ENCODE results near the gene PLEKHO2. TPM values are rescaled to one million over a fixed set of nuclear protein-coding genes. Genes with fewer than 3 reads are reported as not detected.

Gene PLEKHO2
- total and polyA plus RNA-seq, 2 experiments from 2014 or later = 9.0 to 29.4 TPM

GRCh38 chr15:64833690-64834089 lies 8.0 kb upstream of the PLEKHO2 start:
- peaks cover 27% of the 10 kb centered on the region for H3K4me1 Mint-ChIP-seq
- no peak for ATAC-seq
- H3K4me1 ChIP-seq (ENCODE audit: insufficient read depth) = peaks cover 11% of the 10 kb centered on the region
- peaks cover 13% of the 10 kb centered on the region for H3K79me2 ChIP-seq (replicated peaks; ENCODE audit: insufficient read depth)
- H3K9me3 Mint-ChIP-seq = no peaks in the 10 kb centered on the region; the same call in 2 of the 3 replicates
- H3K36me3 ChIP-seq (ENCODE audit: insufficient read depth) = 0 out of 2 replicates have a peak, but pooled peaks cover 5% of the 10 kb centered on the region
- H3K4me2 ChIP-seq = no peak overlapping the region
- peaks cover 12% of the 10 kb centered on the region; the same call in 1 of the 2 replicates for H3F3A ChIP-seq (replicated peaks; ENCODE audit: low read depth)
- DNase-seq (ENCODE audit: low spot score) = no peak
- no peak overlapping the region for H3K4me3 Mint-ChIP-seq
- no peak overlapping the region for H3K27ac Mint-ChIP-seq
- H3K27me3 Mint-ChIP-seq (ENCODE audit: insufficient read depth, low read depth, poor library complexity) = peaks cover 11% of the 10 kb centered on the region
- no peaks in the 10 kb centered on the region for H4K20me1 ChIP-seq (replicated peaks; ENCODE audit: insufficient read depth)
- H3K9me2 ChIP-seq (ENCODE audit: insufficient read depth) = no peaks in the 10 kb centered on the region
- TF ChIP-seq, protein P1, sequence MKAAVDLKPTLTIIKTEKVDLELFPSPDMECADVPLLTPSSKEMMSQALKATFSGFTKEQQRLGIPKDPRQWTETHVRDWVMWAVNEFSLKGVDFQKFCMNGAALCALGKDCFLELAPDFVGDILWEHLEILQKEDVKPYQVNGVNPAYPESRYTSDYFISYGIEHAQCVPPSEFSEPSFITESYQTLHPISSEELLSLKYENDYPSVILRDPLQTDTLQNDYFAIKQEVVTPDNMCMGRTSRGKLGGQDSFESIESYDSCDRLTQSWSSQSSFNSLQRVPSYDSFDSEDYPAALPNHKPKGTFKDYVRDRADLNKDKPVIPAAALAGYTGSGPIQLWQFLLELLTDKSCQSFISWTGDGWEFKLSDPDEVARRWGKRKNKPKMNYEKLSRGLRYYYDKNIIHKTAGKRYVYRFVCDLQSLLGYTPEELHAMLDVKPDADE (IDR thresholded peaks at IDR 0.05) = no peak
- TF ChIP-seq JUNB (IDR thresholded peaks at IDR 0.05; ENCODE audit: unreplicated experiment) = no peak
- TF ChIP-seq STAT1 (IDR thresholded peaks at IDR 0.05; ENCODE audit: unreplicated experiment) = no peak
- TF ChIP-seq EZH2phosphoT487 (IDR thresholded peaks at IDR 0.05; ENCODE audit: unreplicated experiment) = no peak
- no peak for TF ChIP-seq ZNF331 (CRISPR knock-in tag; IDR thresholded peaks at IDR 0.05; ENCODE audit: low read depth)
- no peak for TF ChIP-seq EZH2 (IDR thresholded peaks at IDR 0.05; ENCODE audit: low read depth, unreplicated experiment)
- no peak for TF ChIP-seq CTCF (conservative IDR thresholded peaks at IDR 0.05; ENCODE audit: low read depth in 2 of 2)
- no peak for TF ChIP-seq NANOG (IDR thresholded peaks at IDR 0.05; ENCODE audit: borderline replicate concordance)
- TF ChIP-seq POLR2AphosphoS5 (IDR thresholded peaks at IDR 0.05; ENCODE audit: low read depth) = no peak
- no peak for TF ChIP-seq ZNF114 (CRISPR knock-in tag; IDR thresholded peaks at IDR 0.05)
- no peak for TF ChIP-seq CREB1 (CRISPR knock-in tag; IDR thresholded peaks at IDR 0.05; ENCODE audit: low read depth)
- TF ChIP-seq, protein P2, sequence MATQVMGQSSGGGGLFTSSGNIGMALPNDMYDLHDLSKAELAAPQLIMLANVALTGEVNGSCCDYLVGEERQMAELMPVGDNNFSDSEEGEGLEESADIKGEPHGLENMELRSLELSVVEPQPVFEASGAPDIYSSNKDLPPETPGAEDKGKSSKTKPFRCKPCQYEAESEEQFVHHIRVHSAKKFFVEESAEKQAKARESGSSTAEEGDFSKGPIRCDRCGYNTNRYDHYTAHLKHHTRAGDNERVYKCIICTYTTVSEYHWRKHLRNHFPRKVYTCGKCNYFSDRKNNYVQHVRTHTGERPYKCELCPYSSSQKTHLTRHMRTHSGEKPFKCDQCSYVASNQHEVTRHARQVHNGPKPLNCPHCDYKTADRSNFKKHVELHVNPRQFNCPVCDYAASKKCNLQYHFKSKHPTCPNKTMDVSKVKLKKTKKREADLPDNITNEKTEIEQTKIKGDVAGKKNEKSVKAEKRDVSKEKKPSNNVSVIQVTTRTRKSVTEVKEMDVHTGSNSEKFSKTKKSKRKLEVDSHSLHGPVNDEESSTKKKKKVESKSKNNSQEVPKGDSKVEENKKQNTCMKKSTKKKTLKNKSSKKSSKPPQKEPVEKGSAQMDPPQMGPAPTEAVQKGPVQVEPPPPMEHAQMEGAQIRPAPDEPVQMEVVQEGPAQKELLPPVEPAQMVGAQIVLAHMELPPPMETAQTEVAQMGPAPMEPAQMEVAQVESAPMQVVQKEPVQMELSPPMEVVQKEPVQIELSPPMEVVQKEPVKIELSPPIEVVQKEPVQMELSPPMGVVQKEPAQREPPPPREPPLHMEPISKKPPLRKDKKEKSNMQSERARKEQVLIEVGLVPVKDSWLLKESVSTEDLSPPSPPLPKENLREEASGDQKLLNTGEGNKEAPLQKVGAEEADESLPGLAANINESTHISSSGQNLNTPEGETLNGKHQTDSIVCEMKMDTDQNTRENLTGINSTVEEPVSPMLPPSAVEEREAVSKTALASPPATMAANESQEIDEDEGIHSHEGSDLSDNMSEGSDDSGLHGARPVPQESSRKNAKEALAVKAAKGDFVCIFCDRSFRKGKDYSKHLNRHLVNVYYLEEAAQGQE (IDR thresholded peaks at IDR 0.05; ENCODE audit: unreplicated experiment) = no peak
- no peak for TF ChIP-seq ZNF462 (CRISPR knock-in tag; IDR thresholded peaks at IDR 0.05)
- H3K27ac ChIP-seq (ENCODE audit: low read depth) = no peak overlapping the region
- no peak overlapping the region for H2AFZ ChIP-seq
- no peak overlapping the region for H3K4me3 ChIP-seq
- no peaks in the 10 kb centered on the region for H3K27me3 ChIP-seq (ENCODE audit: insufficient read depth)
- H3K36me3 Mint-ChIP-seq (ENCODE audit: low read depth) = peaks cover 22% of the 10 kb centered on the region
